Measurements from ENCODE around the gene G0S2. TPM values are rescaled to one million over a fixed set of nuclear protein-coding genes. Genes with fewer than 3 reads are reported as not detected.

G0S2 gene
- total RNA-seq: 63.6 and 66.9 TPM in 2 replicates

GRCh38 chr1:209674957-209675564 is at the start of gene G0S2:
TSS of gene G0S2 (plus strand) at chr1:209675412. CDS start at chr1:209675685, 273 bp downstream.

GRCh38 chr1:209652121-209652735 is 23.0 kb upstream of the G0S2 start, which contains the start of gene LAMB3:
TSS of gene LAMB3 (minus strand) at chr1:209652425. CDS start at chr1:209650944, 1,481 bp downstream.

GRCh38 chr1:209704584-209704983 is 29.4 kb downstream of the G0S2 start, which contains the start of gene HSD11B1:
TSS of gene HSD11B1 (plus strand) at chr1:209704846. CDS start at chr1:209704943, 97 bp downstream.

Other genes with a start within 250 kb of the G0S2 start
- 1.0 and 1.2 TPM in 2 replicates for gene CAMK1G, start 91.7 kb upstream of the G0S2 start, total RNA-seq
- gene LAMB3, start 23.0 kb upstream of the G0S2 start, total RNA-seq: 3.7 and 4.9 TPM in 2 replicates
- 16.6 and 20.5 TPM in 2 replicates for gene HSD11B1, start 29.4 kb downstream of the G0S2 start, total RNA-seq
- 0.15 TPM in 1 of 2 replicates, not detected in the other for gene TRAF3IP3, start 80.6 kb downstream of the G0S2 start, total RNA-seq
- 1.9 and 2.2 TPM in 2 replicates for gene C1orf74, start 109.1 kb downstream of the G0S2 start, total RNA-seq
- 0.34 and 0.59 TPM in 2 replicates for gene IRF6, start 130.7 kb downstream of the G0S2 start, total RNA-seq
- gene UTP25, start 152.6 kb downstream of the G0S2 start, total RNA-seq: 4.6 and 5.0 TPM in 2 replicates

Data from bronchus fibroblast of lung (primary cell).